Measurements from ENCODE around the gene CATSPER3. TPM values are rescaled to one million over a fixed set of nuclear protein-coding genes. Genes with fewer than 3 reads are reported as not detected.
"Not testable (repeated sequence)": the region's sequence is repeated elsewhere in the genome, so short reads cannot be mapped to it uniquely, and the experiment has no call there.

The CATSPER3 gene
- total and polyA plus RNA-seq, 2 of the 13 experiments (the other 11 are each of a cell fraction or from before 2014, with no cell fraction given) = 0.33 to 0.37 TPM

DNA sequence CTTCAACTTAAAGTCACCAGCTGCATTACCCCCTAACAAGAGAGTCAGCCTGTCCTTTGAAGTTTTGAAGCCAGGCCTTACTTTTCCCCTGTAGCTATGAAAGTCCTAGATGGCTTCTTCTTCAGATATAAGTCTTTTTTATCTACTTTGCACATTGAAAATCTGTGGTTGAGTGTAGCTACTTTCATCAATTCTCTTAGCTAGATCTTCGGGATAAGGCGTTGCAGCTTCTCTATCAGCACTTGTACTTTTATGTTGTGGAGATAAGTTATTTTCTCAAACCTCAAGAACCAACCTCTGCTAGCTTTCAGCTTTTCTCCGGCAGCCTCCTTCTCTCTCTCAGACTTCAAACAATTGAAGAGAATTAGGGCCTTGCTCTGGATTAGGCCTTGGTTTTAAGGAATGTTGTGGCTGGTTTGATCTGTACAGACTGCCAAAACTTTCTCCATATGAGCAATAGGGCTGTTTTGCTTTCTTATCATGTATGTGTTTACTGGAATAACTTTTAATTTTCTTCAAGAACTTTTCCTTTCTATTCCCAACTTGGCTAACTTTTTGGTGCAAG lies 21.6 kb downstream of the CATSPER3 start (continued):
- TF ChIP-seq, protein P1, sequence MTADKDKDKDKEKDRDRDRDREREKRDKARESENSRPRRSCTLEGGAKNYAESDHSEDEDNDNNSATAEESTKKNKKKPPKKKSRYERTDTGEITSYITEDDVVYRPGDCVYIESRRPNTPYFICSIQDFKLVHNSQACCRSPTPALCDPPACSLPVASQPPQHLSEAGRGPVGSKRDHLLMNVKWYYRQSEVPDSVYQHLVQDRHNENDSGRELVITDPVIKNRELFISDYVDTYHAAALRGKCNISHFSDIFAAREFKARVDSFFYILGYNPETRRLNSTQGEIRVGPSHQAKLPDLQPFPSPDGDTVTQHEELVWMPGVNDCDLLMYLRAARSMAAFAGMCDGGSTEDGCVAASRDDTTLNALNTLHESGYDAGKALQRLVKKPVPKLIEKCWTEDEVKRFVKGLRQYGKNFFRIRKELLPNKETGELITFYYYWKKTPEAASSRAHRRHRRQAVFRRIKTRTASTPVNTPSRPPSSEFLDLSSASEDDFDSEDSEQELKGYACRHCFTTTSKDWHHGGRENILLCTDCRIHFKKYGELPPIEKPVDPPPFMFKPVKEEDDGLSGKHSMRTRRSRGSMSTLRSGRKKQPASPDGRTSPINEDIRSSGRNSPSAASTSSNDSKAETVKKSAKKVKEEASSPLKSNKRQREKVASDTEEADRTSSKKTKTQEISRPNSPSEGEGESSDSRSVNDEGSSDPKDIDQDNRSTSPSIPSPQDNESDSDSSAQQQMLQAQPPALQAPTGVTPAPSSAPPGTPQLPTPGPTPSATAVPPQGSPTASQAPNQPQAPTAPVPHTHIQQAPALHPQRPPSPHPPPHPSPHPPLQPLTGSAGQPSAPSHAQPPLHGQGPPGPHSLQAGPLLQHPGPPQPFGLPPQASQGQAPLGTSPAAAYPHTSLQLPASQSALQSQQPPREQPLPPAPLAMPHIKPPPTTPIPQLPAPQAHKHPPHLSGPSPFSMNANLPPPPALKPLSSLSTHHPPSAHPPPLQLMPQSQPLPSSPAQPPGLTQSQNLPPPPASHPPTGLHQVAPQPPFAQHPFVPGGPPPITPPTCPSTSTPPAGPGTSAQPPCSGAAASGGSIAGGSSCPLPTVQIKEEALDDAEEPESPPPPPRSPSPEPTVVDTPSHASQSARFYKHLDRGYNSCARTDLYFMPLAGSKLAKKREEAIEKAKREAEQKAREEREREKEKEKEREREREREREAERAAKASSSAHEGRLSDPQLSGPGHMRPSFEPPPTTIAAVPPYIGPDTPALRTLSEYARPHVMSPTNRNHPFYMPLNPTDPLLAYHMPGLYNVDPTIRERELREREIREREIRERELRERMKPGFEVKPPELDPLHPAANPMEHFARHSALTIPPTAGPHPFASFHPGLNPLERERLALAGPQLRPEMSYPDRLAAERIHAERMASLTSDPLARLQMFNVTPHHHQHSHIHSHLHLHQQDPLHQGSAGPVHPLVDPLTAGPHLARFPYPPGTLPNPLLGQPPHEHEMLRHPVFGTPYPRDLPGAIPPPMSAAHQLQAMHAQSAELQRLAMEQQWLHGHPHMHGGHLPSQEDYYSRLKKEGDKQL (CRISPR knock-in tag; IDR thresholded peaks at IDR 0.05; ENCODE audit: low read depth) = no peak

DNA sequence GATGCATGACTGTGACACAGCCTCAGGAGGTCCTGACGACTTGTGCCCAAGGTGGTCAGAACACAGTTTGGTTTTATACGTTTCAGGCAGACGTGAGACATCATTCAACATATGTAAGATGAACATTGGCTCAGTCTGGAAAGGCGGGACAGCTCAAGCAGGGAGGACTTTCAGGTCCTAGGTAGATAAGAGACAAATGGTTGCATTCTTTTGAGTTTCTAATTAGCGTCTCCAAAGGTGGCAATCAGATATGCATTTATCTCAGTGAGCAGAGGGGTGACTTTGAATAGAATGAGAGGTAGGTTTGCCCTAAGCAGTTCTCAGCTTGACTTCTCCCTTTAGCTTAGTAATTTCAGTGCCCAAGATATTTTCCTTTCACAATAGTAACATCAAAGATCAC lies 22.5 kb downstream of the CATSPER3 start:
- ATAC-seq; intact Hi-C loops (cut with micrococcal nuclease; ENCODE audit: unreplicated experiment); BruUV-seq (replicated peaks); CTCF ChIA-PET (ENCODE audit: low intra/inter-chr PET ratio, low total read pairs); in situ Hi-C loops (cut with HindIII; ENCODE audit: extremely low pct_ligation_motif_present, low pct_unique_long_range_greater_than_20kb); H3K9ac ChIP-seq (ENCODE audit: insufficient read depth, low read depth, low read length); H3K36me3 ChIP-seq (replicated peaks in 1 of 2; ENCODE audit: control insufficient read depth in 1 of 2, insufficient read depth in 2 of 2, low read length in 2 of 2); H3K79me2 ChIP-seq (ENCODE audit: insufficient read depth, low read length); H2AFZ ChIP-seq (ENCODE audit: low read length); H3K9me3 ChIP-seq (ENCODE audit: low read length); H3K4me2 ChIP-seq (ENCODE audit: low read depth, low read length); POLR2A ChIA-PET; H3K4me1 ChIP-seq (ENCODE audit: insufficient read depth, low read length); H3K4me3 ChIP-seq (replicated peaks in 1 of 3; ENCODE audit: insufficient read depth in 1 of 3, low read depth in 2 of 3, low read length in 3 of 3); H4K20me1 ChIP-seq (ENCODE audit: insufficient read depth, low read length); H3K27ac ChIP-seq (ENCODE audit: extremely low read length, insufficient read depth, low read length); FAIRE-seq; DNase-seq (ENCODE audit: low spot score); H3K27me3 ChIP-seq (ENCODE audit: control insufficient read depth in 1 of 2, insufficient read depth in 2 of 2, low read length in 2 of 2): not testable (repeated sequence)
- 91% methylated on average over 5 of the region's 5 CpGs for WGBS (ENCODE audit: low lambda C conversion rate)
